CD4-positive, alpha-beta T cell (primary cell): Measurements from ENCODE around the gene PTPRK. TPM values are rescaled to one million over a fixed set of nuclear protein-coding genes. Genes with fewer than 3 reads are reported as not detected.

Experiments used
- ATAC-seq: fragments of 200-7000 bp; cut with Tn5 transposase; one replicate; pipeline ENCODE4 v1.10.0; 2022; ENCODE audit warnings: mild to moderate bottlenecking; ENCODE audit not compliant: poor library complexity
- CTCF ChIA-PET: fragments of 350-600 bp; sonication (Branson Sonifier 250); formaldehyde crosslinking; loops from one replicate; lab custom pipeline; 2021; ENCODE audit warnings: antibody characterized with exemption, inconsistent platforms; lab: Charles Lee
- POLR2A ChIA-PET: fragments of 350-600 bp; sonication (Branson Sonifier 250); formaldehyde crosslinking; loops from one replicate; lab custom pipeline; 2021; ENCODE audit warnings: antibody characterized with exemption, inconsistent platforms; lab: Charles Lee
- DNase-seq, 14 experiments: peaks; one replicate each; pipeline ENCODE4 v3.0.0-alpha.2; 2013 to 2020; ENCODE audit warnings: mixed read lengths in 2 of 14
- H3K27ac ChIP-seq, 2 donors: one replicate each; pipeline versions ENCODE4 v1.5.1 to v1.7.0; 2013; ENCODE audit warnings: low read length in 2 of 2, low read depth in 1 of 2, mild to moderate bottlenecking in 1 of 2
- H3K27me3 ChIP-seq, 2 experiments: 1 replicate in 1 of 2; 2 replicates in 1 of 2; pipeline versions ENCODE4 v1.6.1 to v1.7.0; 2013; ENCODE audit warnings: low read length in 2 of 2, control low read depth in 1 of 2, mild to moderate bottlenecking in 1 of 2, moderate library complexity in 1 of 2; ENCODE audit not compliant: insufficient read depth in 2 of 2, control insufficient read depth in 1 of 2
- H3K36me3 ChIP-seq: one replicate; pipeline ENCODE4 v1.6.1; 2013; ENCODE audit warnings: low read length, control low read depth; ENCODE audit not compliant: insufficient read depth
- H3K4me1 ChIP-seq: one replicate; pipeline ENCODE4 v1.6.1; 2013; ENCODE audit warnings: low read length, control low read depth; ENCODE audit not compliant: insufficient read depth
- H3K4me3 ChIP-seq: one replicate; pipeline ENCODE4 v1.5.1; 2013; ENCODE audit warnings: mild to moderate bottlenecking, low read length, moderate library complexity
- H3K9me3 ChIP-seq, 2 experiments: 1 replicate in 1 of 2; 2 replicates in 1 of 2; pipeline versions ENCODE4 v1.6.1 to v1.7.0; 2013; ENCODE audit warnings: low read length in 2 of 2, mild to moderate bottlenecking in 2 of 2, control low read depth in 1 of 2, moderate library complexity in 1 of 2; ENCODE audit not compliant: control insufficient read depth in 1 of 2, insufficient read depth in 1 of 2
- H3K27ac Mint-ChIP-seq: one replicate; pipeline ENCODE4 v1.8.0; 2020; ENCODE audit warnings: mixed read lengths
- H3K27me3 Mint-ChIP-seq: one replicate; pipeline ENCODE4 v1.8.0; 2021; ENCODE audit warnings: mixed read lengths
- H3K36me3 Mint-ChIP-seq: one replicate; pipeline ENCODE4 v1.8.0; 2021; ENCODE audit warnings: low read depth, mixed read lengths
- H3K4me1 Mint-ChIP-seq: one replicate; pipeline ENCODE4 v1.8.0; 2021; ENCODE audit warnings: low read depth, mixed read lengths
- H3K4me3 Mint-ChIP-seq: one replicate; pipeline ENCODE4 v1.8.0; 2020; ENCODE audit warnings: mild to moderate bottlenecking, mixed read lengths
- H3K9me3 Mint-ChIP-seq: one replicate; pipeline ENCODE4 v1.8.0; 2020; ENCODE audit warnings: mixed read lengths
- intact Hi-C, 2 experiments: fragments of 100-400 bp; cut with DNase I in 1 of 2; cut with micrococcal nuclease in 1 of 2; formaldehyde crosslinking; loops; one replicate each; pipeline versions ENCODE4 v1.15.1 to v1.9.0; 2023 to 2025; cut with DNase I, micrococcal nuclease
- total RNA-seq, 174 experiments: library from RNA in 2 of 174; stranded (reverse) in 2 of 174; gene quantifications; one replicate each; pipeline ENCODE4 v1.2.3 and lab custom pipeline; 2021 to 2026
- TF ChIP-seq, protein P1 (sequence below): fragments of 200-600 bp; IDR thresholded peaks from one replicate; pipeline ENCODE4 v1.8.0; 2022; ENCODE audit warnings: antibody characterized with exemption, mild to moderate bottlenecking

Gene PTPRK
- total RNA-seq, 2 experiments from 2014 or later: 8.4 to 10.3 TPM

DNA sequence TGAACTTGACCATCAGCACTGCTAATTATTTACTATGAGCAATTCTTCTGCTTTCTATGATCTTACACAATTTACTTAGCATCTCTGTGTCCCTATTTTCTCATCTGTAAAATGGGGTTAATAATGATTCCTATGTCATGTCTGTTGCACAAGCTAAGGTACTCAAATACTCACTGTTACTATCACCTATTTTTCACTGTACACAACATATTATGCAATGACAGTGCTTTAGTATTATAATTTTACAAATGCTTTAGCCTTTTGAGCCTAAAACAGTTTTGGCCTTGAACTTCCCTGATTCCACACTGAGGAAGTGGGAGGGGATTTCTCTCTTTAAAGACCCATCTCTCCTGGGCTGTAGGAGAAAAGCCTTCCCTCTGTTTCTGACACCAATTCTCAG is 582.7 kb downstream of the PTPRK start:
- Histone ChIP-seq H3K36me3 (no peaks in the 10 kb centered on the region), H3K9me3 (peaks cover 2 to 3% of the 10 kb centered on the region in 2 experiments), H3K4me3 (no peak overlapping the region), H3K4me1 (peaks cover 12% of the 10 kb centered on the region), H3K27ac (no peak overlapping the region), H3K27me3 (no peaks in the 10 kb centered on the region)
- Mint-ChIP-seq H3K4me3 (no peak overlapping the region), H3K9me3 (peaks cover 6% of the 10 kb centered on the region), H3K27ac (no peak overlapping the region), H3K27me3 (no peaks in the 10 kb centered on the region), H3K4me1 (peaks cover 71% of the 10 kb centered on the region), H3K36me3 (peaks cover 7% of the 10 kb centered on the region)
- DNase-seq (no peak), ATAC-seq (no peak)
- intact Hi-C loops: loop anchor here in 1 of 2 experiments (5.0 kb wide), 2 partner anchors 35 kb away; partner anchors contain the start of gene THEMIS
- ChIA-PET CTCF (interaction anchor here (0.9 to 1.9 kb wide), 2 partner anchors 82 to 390 kb away, joined by 3 to 6 read pairs; no protein-coding TSS in a partner anchor), POLR2A (interaction anchor here (1.2 kb wide), 1 partner anchor 29 kb away, joined by 3 read pairs; no protein-coding TSS in a partner anchor)
- TF ChIP-seq, protein P1, sequence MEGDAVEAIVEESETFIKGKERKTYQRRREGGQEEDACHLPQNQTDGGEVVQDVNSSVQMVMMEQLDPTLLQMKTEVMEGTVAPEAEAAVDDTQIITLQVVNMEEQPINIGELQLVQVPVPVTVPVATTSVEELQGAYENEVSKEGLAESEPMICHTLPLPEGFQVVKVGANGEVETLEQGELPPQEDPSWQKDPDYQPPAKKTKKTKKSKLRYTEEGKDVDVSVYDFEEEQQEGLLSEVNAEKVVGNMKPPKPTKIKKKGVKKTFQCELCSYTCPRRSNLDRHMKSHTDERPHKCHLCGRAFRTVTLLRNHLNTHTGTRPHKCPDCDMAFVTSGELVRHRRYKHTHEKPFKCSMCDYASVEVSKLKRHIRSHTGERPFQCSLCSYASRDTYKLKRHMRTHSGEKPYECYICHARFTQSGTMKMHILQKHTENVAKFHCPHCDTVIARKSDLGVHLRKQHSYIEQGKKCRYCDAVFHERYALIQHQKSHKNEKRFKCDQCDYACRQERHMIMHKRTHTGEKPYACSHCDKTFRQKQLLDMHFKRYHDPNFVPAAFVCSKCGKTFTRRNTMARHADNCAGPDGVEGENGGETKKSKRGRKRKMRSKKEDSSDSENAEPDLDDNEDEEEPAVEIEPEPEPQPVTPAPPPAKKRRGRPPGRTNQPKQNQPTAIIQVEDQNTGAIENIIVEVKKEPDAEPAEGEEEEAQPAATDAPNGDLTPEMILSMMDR: no peak

DNA sequence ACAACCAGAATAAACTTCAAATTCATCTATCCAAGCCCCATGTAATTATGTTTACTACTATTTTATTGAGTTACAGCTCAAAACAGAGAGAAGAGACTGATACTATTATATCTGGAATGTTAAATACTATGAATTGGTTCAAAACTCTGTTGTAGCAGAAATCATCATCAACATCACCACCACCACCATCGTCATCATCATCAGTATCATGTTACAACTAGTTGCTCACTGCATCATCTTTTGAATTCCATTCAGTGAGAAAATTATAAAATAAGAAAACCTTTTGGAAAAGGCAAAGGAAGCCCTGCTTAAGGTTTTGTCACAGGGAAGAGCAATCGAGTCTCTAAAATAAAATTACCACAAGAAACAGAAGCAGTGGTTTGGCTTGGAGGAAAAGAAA is 583.3 kb downstream of the PTPRK start:
- ATAC-seq (no peak), DNase-seq (no peak)
- H3K9me3 ChIP-seq: peaks cover 7% of the 10 kb centered on the region in 2 experiments
- Mint-ChIP-seq H3K27me3 (no peaks in the 10 kb centered on the region), H3K27ac (peak overlapping the region; percentile 90), H3K4me3 (no peak overlapping the region), H3K4me1 (peaks cover 69% of the 10 kb centered on the region), H3K9me3 (peaks cover 7% of the 10 kb centered on the region), H3K36me3 (peaks cover 10% of the 10 kb centered on the region)
- no peaks in the 10 kb centered on the region for H3K36me3 ChIP-seq
- H3K27ac ChIP-seq: no peak overlapping the region
- ChIA-PET CTCF (interaction anchor here (0.9 to 1.9 kb wide), 2 partner anchors 14 to 81 kb away, joined by 3 to 6 read pairs; no protein-coding TSS in a partner anchor), POLR2A (interaction anchor here (1.0 to 3.8 kb wide), 3 partner anchors 14 to 29 kb away, joined by 3 to 61 read pairs (median 3); no protein-coding TSS in a partner anchor)
- intact Hi-C loops: loop anchor here in 1 of 2 experiments (5.0 kb wide), 2 partner anchors 35 kb away; partner anchors contain the start of gene THEMIS
- H3K4me1 ChIP-seq: peaks cover 15% of the 10 kb centered on the region
- no peaks in the 10 kb centered on the region for H3K27me3 ChIP-seq
- H3K4me3 ChIP-seq: no peak overlapping the region
- TF ChIP-seq, protein P1: no peak

DNA sequence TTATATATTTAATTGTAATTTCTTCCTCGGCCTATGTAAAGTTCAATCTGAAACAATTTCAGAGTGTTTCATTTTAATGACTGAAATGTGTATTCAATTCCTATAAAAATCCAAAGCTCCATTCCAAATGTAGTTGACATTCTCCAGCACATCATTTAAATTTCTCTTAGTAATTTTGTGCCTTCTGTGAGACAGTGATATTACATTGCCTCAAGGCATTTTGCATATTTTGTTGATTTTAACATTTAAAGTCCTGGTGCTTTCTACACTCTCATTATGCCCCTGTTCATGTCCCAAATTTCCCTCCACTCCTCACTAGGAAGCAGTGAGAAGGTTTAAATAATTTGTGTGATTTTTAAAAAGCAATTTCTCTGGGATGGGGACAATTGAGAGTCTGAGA is 585.4 kb downstream of the PTPRK start:
- H3K4me3 ChIP-seq: peak overlapping the region; percentile 9
- H3K4me1 ChIP-seq: peaks cover 15% of the 10 kb centered on the region
- Mint-ChIP-seq H3K9me3 (peaks cover 7% of the 10 kb centered on the region), H3K27ac (peak overlapping the region; percentile 90), H3K36me3 (peaks cover 10% of the 10 kb centered on the region), H3K4me1 (peaks cover 65% of the 10 kb centered on the region), H3K4me3 (peak overlapping the region; percentile 72), H3K27me3 (no peaks in the 10 kb centered on the region)
- DNase-seq (no peak), ATAC-seq (no peak)
- peaks cover 7% of the 10 kb centered on the region in 2 experiments for H3K9me3 ChIP-seq
- H3K27ac ChIP-seq: peak overlapping the region; percentile 54 to 66
- intact Hi-C loops: loop anchor here in 1 of 2 experiments (1.0 to 5.0 kb wide), 4 partner anchors 16 to 37 kb away; partner anchors contain the start of gene THEMIS
- H3K36me3 ChIP-seq: no peaks in the 10 kb centered on the region
- no peaks in the 10 kb centered on the region for H3K27me3 ChIP-seq
- ChIA-PET POLR2A (interaction anchor here (0.8 to 3.8 kb wide), 20 partner anchors 9 to 143 kb away, joined by 3 to 61 read pairs (median 6); partner anchors contain the start of gene THEMIS), CTCF (interaction anchor here (1.1 to 1.7 kb wide), 6 partner anchors 12 to 99 kb away, joined by 3 to 4 read pairs (median 3); no protein-coding TSS in a partner anchor)
- TF ChIP-seq, protein P1: no peak
